Vagina (tissue), 2 donors: Measurements from ENCODE around the gene KDM4C. TPM values are rescaled to one million over a fixed set of nuclear protein-coding genes. Genes with fewer than 3 reads are reported as not detected.
"Not testable (repeated sequence)": the region's sequence is repeated elsewhere in the genome, so short reads cannot be mapped to it uniquely, and the experiment has no call there.

Experiments used
- DNase-seq, 2 donors: peaks; one replicate each; pipeline ENCODE4 v3.0.0-alpha.2; 2017; ENCODE audit errors: extremely low spot score in 2 of 2
- H3K27ac ChIP-seq: fragments of 200-600 bp; sonication (generic); one replicate; pipeline ENCODE4 v1.5.1; 2019
- H3K27me3 ChIP-seq: fragments of 200-600 bp; sonication (generic); one replicate; pipeline ENCODE4 v1.5.1; 2019
- H3K36me3 ChIP-seq, 2 donors: fragments of 200-600 bp; sonication (generic); one replicate each; pipeline ENCODE4 v1.5.1; 2017 to 2019
- H3K4me1 ChIP-seq: fragments of 200-600 bp; sonication (generic); one replicate; pipeline ENCODE4 v1.5.1; 2019
- H3K4me3 ChIP-seq, 2 donors: fragments of 200-600 bp; sonication (generic); 1 replicate in 1 of 2; 2 replicates in 1 of 2; pipeline ENCODE4 v1.5.1; 2016 to 2019
- H3K9me3 ChIP-seq: fragments of 200-600 bp; sonication (generic); one replicate; pipeline ENCODE4 v1.5.1; 2019
- POLR2A ChIP-seq, 2 donors: fragments of 450-650 bp; IDR thresholded peaks; one replicate each; pipeline ENCODE4 v1.6.1; 2017; ENCODE audit warnings: antibody characterized with exemption in 2 of 2, mild to moderate bottlenecking in 2 of 2, moderate library complexity in 2 of 2
- POLR2AphosphoS5 ChIP-seq, 2 donors: sonication (generic); formaldehyde crosslinking; IDR thresholded peaks; one replicate each; pipeline ENCODE4 v1.9.0; 2017; ENCODE audit warnings: antibody characterized with exemption in 2 of 2, mild to moderate bottlenecking in 2 of 2, low read depth in 1 of 2; ENCODE audit not compliant: insufficient read depth in 1 of 2
- intact Hi-C: fragments of 100-400 bp; cut with DNase I; formaldehyde crosslinking; loops from one replicate; pipeline ENCODE4 v1.15.1; 2023
- total RNA-seq: library from RNA; depleted of rRNA; stranded (reverse); fragments of >200 nt; gene quantifications from one replicate; pipeline ENCODE4 v1.2.3, GENCODE V29; 2016
- TF ChIP-seq, protein P1 (sequence below), 3 experiments: fragments of 450-650 bp in 2 of 3; fragments of 200-600 bp in 1 of 3; sonication (generic) in 1 of 3; IDR thresholded peaks; one replicate each; pipeline ENCODE4 v1.5.1; 2017 to 2019; ENCODE audit warnings: antibody characterized with exemption in 3 of 3, mild to moderate bottlenecking in 2 of 3, moderate library complexity in 2 of 3

KDM4C gene
- total RNA-seq, 1 donor from 2014 or later, result 35.6 TPM

GRCh38 chr9:7178729-7179128 is 421.0 kb downstream of the KDM4C start:
- H3K27me3 ChIP-seq, result no peaks in the 10 kb centered on the region
- H3K4me3 ChIP-seq, result no peak overlapping the region
- no peak for TF ChIP-seq POLR2AphosphoS5 (IDR thresholded peaks at IDR 0.05; ENCODE audit: insufficient read depth in 1 of 2, low read depth in 1 of 2)
- TF ChIP-seq, protein P1, sequence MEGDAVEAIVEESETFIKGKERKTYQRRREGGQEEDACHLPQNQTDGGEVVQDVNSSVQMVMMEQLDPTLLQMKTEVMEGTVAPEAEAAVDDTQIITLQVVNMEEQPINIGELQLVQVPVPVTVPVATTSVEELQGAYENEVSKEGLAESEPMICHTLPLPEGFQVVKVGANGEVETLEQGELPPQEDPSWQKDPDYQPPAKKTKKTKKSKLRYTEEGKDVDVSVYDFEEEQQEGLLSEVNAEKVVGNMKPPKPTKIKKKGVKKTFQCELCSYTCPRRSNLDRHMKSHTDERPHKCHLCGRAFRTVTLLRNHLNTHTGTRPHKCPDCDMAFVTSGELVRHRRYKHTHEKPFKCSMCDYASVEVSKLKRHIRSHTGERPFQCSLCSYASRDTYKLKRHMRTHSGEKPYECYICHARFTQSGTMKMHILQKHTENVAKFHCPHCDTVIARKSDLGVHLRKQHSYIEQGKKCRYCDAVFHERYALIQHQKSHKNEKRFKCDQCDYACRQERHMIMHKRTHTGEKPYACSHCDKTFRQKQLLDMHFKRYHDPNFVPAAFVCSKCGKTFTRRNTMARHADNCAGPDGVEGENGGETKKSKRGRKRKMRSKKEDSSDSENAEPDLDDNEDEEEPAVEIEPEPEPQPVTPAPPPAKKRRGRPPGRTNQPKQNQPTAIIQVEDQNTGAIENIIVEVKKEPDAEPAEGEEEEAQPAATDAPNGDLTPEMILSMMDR (IDR thresholded peaks at IDR 0.05), result no peak
- no peak for TF ChIP-seq POLR2A (IDR thresholded peaks at IDR 0.05)
- intact Hi-C loops, result no loop called here
- peaks cover 9% of the 10 kb centered on the region for H3K4me1 ChIP-seq
- DNase-seq, result no peak
- no peaks in the 10 kb centered on the region for H3K9me3 ChIP-seq
- H3K27ac ChIP-seq, result no peak overlapping the region
- H3K36me3 ChIP-seq, result peaks cover 0 to 7% of the 10 kb centered on the region in 2 donors

DNA sequence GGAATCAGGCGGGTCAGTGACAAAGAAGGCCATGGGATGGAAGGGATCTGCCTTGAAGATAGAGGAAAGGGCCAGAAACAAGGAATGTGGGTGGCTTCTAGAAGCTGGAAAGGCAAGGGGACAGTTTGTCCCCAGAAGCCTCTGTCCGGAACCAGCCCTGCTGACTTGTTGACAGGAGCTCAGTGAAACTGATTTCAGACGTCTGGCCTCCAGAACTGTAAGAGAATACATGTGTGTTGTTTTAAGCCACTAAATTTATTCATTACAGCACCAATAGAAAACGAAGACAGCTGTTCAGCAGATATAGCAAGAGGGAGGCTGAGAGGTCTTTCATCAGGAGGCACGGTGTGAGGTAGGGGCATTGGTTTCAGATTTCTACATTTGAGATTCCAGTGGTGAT is 422.5 kb downstream of the KDM4C start:
- intact Hi-C loops, result no loop called here
- TF ChIP-seq POLR2AphosphoS5 (IDR thresholded peaks at IDR 0.05; ENCODE audit: insufficient read depth in 1 of 2, low read depth in 1 of 2) (no peak), POLR2A (IDR thresholded peaks at IDR 0.05) (no peak)
- TF ChIP-seq, protein P1 (IDR thresholded peaks at IDR 0.05), result no peak
- no peak overlapping the region for H3K27ac ChIP-seq
- H3K9me3 ChIP-seq, result no peaks in the 10 kb centered on the region
- peaks cover 9% of the 10 kb centered on the region for H3K4me1 ChIP-seq
- DNase-seq, result no peak
- H3K27me3 ChIP-seq, result no peaks in the 10 kb centered on the region
- no peak overlapping the region for H3K4me3 ChIP-seq
- H3K36me3 ChIP-seq, result no peaks in the 10 kb centered on the region

DNA sequence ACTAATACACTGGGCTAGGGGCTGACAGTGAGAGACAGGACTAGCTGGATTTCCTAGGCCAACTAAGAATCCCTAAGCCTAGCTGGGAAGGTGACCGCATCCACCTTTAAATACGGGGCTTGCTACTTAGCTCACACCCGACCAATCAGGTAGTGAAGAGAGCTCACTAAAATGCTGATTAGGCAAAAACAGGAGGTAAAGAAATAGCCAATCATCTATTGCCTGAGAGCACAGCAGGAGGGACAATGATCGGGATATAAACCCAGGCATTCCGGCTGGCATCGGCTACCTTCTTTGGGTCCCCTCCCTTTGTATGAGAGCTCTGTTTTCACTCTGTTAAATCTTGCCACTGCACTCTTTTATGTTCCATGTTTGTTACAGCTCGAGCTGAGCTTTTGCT is 425.4 kb downstream of the KDM4C start:
- H3K36me3 ChIP-seq, H3K9me3 ChIP-seq, DNase-seq, H3K27ac ChIP-seq, H3K4me1 ChIP-seq, H3K27me3 ChIP-seq, H3K4me3 ChIP-seq, intact Hi-C loops: not testable (repeated sequence)

GRCh38 chr9:7185612-7186011 is 427.8 kb downstream of the KDM4C start:
- no peak for TF ChIP-seq POLR2AphosphoS5 (IDR thresholded peaks at IDR 0.05; ENCODE audit: insufficient read depth in 1 of 2, low read depth in 1 of 2)
- TF ChIP-seq, protein P1 (IDR thresholded peaks at IDR 0.05), result no peak
- no peak for TF ChIP-seq POLR2A (IDR thresholded peaks at IDR 0.05)
- intact Hi-C loops, result no loop called here

DNA sequence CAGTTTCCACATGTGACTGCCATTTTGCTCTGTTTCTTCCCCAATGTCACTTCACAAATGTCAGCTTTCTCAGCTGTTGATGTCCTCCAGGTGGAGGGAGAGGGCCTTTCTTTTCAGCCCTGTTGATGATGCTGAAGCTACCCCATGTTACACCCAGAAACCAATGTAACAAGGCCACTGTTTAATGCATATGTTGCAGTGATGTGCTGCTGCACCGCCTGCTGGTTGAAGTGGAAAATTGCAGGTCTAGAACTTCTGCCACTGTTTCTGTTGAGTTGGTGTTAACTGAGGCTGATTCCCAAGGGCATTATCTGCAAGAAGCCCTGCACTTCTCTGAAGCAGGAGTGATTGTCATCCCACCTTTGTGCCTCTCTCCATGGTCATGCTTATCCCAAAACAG is 428.4 kb downstream of the KDM4C start:
- intact Hi-C loops, result no loop called here
- H3K4me3 ChIP-seq, result no peak overlapping the region
- DNase-seq, result no peak
- no peaks in the 10 kb centered on the region for H3K9me3 ChIP-seq
- TF ChIP-seq POLR2A (IDR thresholded peaks at IDR 0.05) (no peak), POLR2AphosphoS5 (IDR thresholded peaks at IDR 0.05; ENCODE audit: insufficient read depth in 1 of 2, low read depth in 1 of 2) (no peak)
- TF ChIP-seq, protein P1 (IDR thresholded peaks at IDR 0.05), result no peak
- no peak overlapping the region for H3K27ac ChIP-seq
- H3K36me3 ChIP-seq, result no peaks in the 10 kb centered on the region
- no peaks in the 10 kb centered on the region for H3K27me3 ChIP-seq
- H3K4me1 ChIP-seq, result no peaks in the 10 kb centered on the region

More at GRCh38 chr9:7185612-7186011, 427.8 kb downstream of the KDM4C start:
- Histone ChIP-seq H3K36me3 (no peaks in the 10 kb centered on the region), H3K27me3 (no peaks in the 10 kb centered on the region), H3K4me3 (no peak overlapping the region), H3K4me1 (no peaks in the 10 kb centered on the region), H3K9me3 (no peaks in the 10 kb centered on the region), H3K27ac (no peak overlapping the region)
- no peak for DNase-seq

- no peaks in the 10 kb centered on the region for H3K27me3 ChIP-seq
- intact Hi-C loops, result no loop called here
- DNase-seq, result no peak
- H3K27ac ChIP-seq, result no peak overlapping the region
- TF ChIP-seq POLR2A (IDR thresholded peaks at IDR 0.05), result no peak
- TF ChIP-seq POLR2AphosphoS5 (IDR thresholded peaks at IDR 0.05; ENCODE audit: insufficient read depth in 1 of 2, low read depth in 1 of 2), result no peak
- TF ChIP-seq, protein P1 (IDR thresholded peaks at IDR 0.05), result no peak
- H3K4me3 ChIP-seq, result no peak overlapping the region
- H3K4me1 ChIP-seq, result no peaks in the 10 kb centered on the region
- no peaks in the 10 kb centered on the region for H3K9me3 ChIP-seq
- no peaks in the 10 kb centered on the region for H3K36me3 ChIP-seq
Observed at GRCh38 chr9:7192266-7192665, 434.5 kb downstream of the KDM4C start.
